ENCODE results near the gene DENND2A. TPM values are rescaled to one million over a fixed set of nuclear protein-coding genes. Genes with fewer than 3 reads are reported as not detected.
"Not testable (repeated sequence)": the region's sequence is repeated elsewhere in the genome, so short reads cannot be mapped to it uniquely, and the experiment has no call there.

Gene DENND2A
- total RNA-seq, 4 donors from 2014 or later: 2.0 to 10.9 (median 5.1) TPM

DNA sequence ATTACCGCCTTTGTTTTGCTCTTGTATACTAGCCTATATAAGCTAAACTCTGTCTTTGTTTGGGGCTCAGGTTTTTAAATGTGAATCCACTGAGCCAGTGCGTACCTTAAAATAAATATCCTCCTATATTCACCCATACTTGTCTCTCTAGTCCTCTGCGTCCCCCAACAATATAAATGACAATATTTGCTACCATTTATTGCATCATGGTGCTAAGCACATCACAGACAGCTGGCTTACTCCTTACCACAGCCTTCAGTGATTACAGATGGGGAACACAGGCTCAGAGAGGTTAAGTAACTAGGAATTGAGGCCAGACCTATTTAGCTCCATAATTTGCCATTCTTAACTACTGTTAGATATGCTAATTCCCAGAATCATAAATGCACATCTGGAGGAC, 28.7 kb upstream of the DENND2A start:
- Histone ChIP-seq H3K27ac (no peak overlapping the region), H3K4me3 (replicated peaks in 1 of 3) (no peak overlapping the region), H3K4me1 (peaks cover 8 to 12% of the 10 kb centered on the region in 2 donors), H3K9me3 (no peaks in the 10 kb centered on the region), H3K27me3 (no peaks in the 10 kb centered on the region), H3K36me3 (no peaks in the 10 kb centered on the region)
- intact Hi-C loops (cut with DNase I): no loop called here
- no peak for DNase-seq
- 92 to 94% methylated on average over 3 of the region's 3 CpGs for WGBS, 2 donors
- TF ChIP-seq, protein P1, sequence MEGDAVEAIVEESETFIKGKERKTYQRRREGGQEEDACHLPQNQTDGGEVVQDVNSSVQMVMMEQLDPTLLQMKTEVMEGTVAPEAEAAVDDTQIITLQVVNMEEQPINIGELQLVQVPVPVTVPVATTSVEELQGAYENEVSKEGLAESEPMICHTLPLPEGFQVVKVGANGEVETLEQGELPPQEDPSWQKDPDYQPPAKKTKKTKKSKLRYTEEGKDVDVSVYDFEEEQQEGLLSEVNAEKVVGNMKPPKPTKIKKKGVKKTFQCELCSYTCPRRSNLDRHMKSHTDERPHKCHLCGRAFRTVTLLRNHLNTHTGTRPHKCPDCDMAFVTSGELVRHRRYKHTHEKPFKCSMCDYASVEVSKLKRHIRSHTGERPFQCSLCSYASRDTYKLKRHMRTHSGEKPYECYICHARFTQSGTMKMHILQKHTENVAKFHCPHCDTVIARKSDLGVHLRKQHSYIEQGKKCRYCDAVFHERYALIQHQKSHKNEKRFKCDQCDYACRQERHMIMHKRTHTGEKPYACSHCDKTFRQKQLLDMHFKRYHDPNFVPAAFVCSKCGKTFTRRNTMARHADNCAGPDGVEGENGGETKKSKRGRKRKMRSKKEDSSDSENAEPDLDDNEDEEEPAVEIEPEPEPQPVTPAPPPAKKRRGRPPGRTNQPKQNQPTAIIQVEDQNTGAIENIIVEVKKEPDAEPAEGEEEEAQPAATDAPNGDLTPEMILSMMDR (IDR thresholded peaks at IDR 0.05): no peak
- TF ChIP-seq POLR2A (IDR thresholded peaks at IDR 0.05): no peak

DNA sequence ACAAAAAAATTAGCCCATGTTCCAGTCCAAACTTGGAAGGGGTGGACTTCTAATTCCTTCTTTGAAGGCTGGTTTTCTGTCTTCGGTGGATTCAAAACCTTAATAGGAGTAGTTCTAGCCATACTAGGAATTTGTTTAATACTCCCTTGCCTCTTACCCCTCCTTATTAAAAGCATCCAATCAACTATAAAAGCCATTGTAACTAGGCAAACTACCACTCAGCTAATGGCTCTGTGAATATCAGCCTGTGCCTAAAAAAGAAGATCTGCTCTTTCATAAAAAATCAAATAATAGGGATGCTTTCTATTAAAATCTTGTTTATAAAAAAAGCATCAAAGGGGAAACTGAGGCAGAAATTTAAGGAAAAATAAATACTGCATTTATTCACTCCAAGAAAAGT, 28.0 kb upstream of the DENND2A start:
- H3K36me3 ChIP-seq: no peaks in the 10 kb centered on the region
- peaks cover 1 to 4% of the 10 kb centered on the region in 2 donors for H3K4me1 ChIP-seq
- TF ChIP-seq, protein P1 (IDR thresholded peaks at IDR 0.05): no peak
- TF ChIP-seq POLR2A (IDR thresholded peaks at IDR 0.05): no peak
- no peak for DNase-seq
- no peaks in the 10 kb centered on the region for H3K27me3 ChIP-seq
- no peak overlapping the region for H3K27ac ChIP-seq
- intact Hi-C loops (cut with DNase I): no loop called here
- WGBS, 2 donors: 66 to 77% methylated on average over 1 of the region's 1 CpG
- no peak overlapping the region for H3K4me3 ChIP-seq (replicated peaks in 1 of 3)
- no peaks in the 10 kb centered on the region for H3K9me3 ChIP-seq

DNA sequence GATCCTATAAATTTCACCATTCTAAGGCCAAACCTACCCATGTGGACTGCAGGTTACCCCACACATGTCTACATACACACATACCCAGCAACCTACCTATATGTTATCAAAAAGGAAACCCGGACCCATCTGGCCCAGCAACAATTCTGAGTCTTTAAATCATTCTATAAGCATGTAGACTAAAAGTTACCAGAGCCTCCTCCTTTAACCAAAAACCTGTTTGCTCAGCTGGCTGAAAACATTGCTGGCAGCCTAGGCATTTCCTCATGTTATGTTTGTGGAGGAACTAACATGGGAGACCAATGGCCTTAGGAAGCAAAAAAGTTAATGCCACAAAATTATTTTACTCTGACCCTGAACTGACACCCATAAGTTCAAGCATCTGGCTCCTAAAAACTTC, 26.9 kb upstream of the DENND2A start:
- intact Hi-C loops (cut with DNase I): no loop called here
- Histone ChIP-seq H3K4me3 (replicated peaks in 1 of 3) (no peak overlapping the region), H3K36me3 (no peaks in the 10 kb centered on the region), H3K27ac (no peak overlapping the region), H3K27me3 (no peaks in the 10 kb centered on the region), H3K9me3 (no peaks in the 10 kb centered on the region), H3K4me1 (peaks cover 0 to 3% of the 10 kb centered on the region in 2 donors)
- WGBS, 2 donors: 62 to 100% methylated on average over 1 of the region's 1 CpG
- DNase-seq: no peak
- TF ChIP-seq POLR2A (IDR thresholded peaks at IDR 0.05): no peak
- TF ChIP-seq, protein P1 (IDR thresholded peaks at IDR 0.05): no peak

DNA sequence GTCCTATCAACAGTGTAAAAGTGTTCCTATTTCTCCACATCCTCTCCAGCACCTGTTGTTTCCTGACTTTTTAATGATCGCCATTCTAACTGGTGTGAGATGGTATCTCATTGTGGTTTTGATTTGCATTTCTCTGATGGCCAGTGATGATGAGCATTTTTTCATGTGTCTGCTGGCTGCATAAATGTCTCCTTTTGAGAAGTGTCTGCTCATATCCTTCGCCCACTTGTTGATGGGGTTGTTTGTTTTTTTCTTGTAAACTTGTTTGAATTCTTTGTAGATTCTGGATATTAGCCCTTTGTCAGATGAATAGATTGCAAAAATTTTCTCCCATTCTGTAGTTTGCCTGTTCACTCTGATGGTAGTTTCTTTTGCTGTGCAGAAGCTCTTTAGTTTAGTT, 22.3 kb upstream of the DENND2A start:
- 90 to 97% methylated on average over 2 of the region's 2 CpGs for WGBS, 2 donors
- H3K4me3 ChIP-seq (replicated peaks in 1 of 3); H3K27me3 ChIP-seq; H3K36me3 ChIP-seq; H3K9me3 ChIP-seq; H3K27ac ChIP-seq; DNase-seq; intact Hi-C loops (cut with DNase I); H3K4me1 ChIP-seq: not testable (repeated sequence)

DNA sequence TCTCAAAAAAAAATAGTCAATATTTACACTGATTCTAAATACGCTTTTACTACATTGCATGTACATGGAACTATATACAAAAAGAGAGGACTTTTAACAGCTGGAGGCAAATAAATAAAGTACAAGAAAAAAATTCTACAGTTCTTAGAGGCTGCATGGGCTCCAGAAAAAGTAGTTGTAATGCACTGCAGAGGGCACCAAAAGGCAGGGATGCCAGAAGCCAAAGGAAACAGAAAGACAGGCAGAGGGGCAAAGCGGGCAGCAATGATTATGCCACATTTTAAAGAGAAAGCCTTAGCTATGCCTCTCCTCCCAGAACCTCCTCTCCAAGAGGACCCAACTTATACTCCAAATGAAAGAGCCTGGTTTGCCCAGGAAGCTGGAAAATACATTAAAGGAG, 20.5 kb upstream of the DENND2A start:
- H3K9me3 ChIP-seq: no peaks in the 10 kb centered on the region
- no peak overlapping the region for H3K27ac ChIP-seq
- H3K4me1 ChIP-seq: peaks cover 12% of the 10 kb centered on the region in 2 donors
- TF ChIP-seq, protein P1 (IDR thresholded peaks at IDR 0.05): peak in 2 of 6 experiments; percentile 12 to 27
- no peak for TF ChIP-seq POLR2A (IDR thresholded peaks at IDR 0.05)
- 66 to 73% methylated on average over 2 of the region's 2 CpGs for WGBS, 2 donors
- no peak for DNase-seq
- no peaks in the 10 kb centered on the region for H3K27me3 ChIP-seq
- intact Hi-C loops (cut with DNase I): no loop called here
- H3K4me3 ChIP-seq (replicated peaks in 1 of 3): no peak overlapping the region
- H3K36me3 ChIP-seq: no peaks in the 10 kb centered on the region

DNA sequence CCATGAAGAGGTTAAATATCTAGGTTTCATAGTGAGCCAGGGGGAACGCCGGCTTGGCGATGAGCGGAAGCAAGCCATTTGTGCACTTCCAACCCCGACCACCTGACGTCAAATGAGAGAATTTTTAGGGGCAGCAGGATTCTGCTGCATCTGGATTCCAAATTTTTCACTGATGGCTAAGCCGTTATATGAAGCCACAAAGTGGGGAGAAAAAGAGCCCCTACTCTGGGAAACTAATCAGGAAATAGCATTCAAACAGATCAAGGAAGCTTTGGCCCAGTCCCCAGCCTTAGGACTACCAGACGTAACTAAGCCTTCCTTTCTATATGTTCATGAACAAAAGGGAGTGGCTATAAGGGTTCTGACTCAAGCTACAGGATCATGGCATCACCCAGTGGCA, 19.2 kb upstream of the DENND2A start:
- Histone ChIP-seq H3K36me3 (no peaks in the 10 kb centered on the region), H3K9me3 (no peaks in the 10 kb centered on the region), H3K4me3 (replicated peaks in 1 of 3) (no peak overlapping the region), H3K27ac (no peak overlapping the region), H3K27me3 (no peaks in the 10 kb centered on the region), H3K4me1 (peaks cover 12 to 15% of the 10 kb centered on the region in 2 donors)
- no peak for DNase-seq
- TF ChIP-seq, protein P1 (IDR thresholded peaks at IDR 0.05): no peak
- WGBS, 2 donors: 50 to 71% methylated on average over 8 of the region's 8 CpGs
- intact Hi-C loops (cut with DNase I): no loop called here

All from thyroid gland (tissue), 4 donors.